Ramos (cell line): ENCODE measurements around the gene PLCB3.

Source experiments
- in situ Hi-C: fragments of 300-500 bp; cut with MboI; formaldehyde crosslinking; loops from one replicate; pipeline ENCODE4 v1.14.3; 2022; ENCODE audit warnings: low sequenced_read_pairs; ENCODE audit not compliant: unreplicated experiment

Gene PLCB3

GRCh38 chr11:64281957-64282770 is 30.8 kb downstream of the PLCB3 start:
- in situ Hi-C loops: no loop called here

GRCh38 chr11:64283092-64283491 is 31.8 kb downstream of the PLCB3 start:
- in situ Hi-C loops: no loop called here

- in situ Hi-C loops: no loop called here
These were observed 33.0 kb downstream of the PLCB3 start, which contains the start of gene BAD for GRCh38 chr11:64284048-64284961. Gene BAD, minus strand, starts transcription at chr11:64284665. Its CDS starts 297 bp downstream, at chr11:64284368.

- in situ Hi-C loops: no loop called here
These were observed 33.9 kb downstream of the PLCB3 start, which contains the start of gene GPR137 for GRCh38 chr11:64284962-64285884. Gene GPR137, plus strand, starts transcription at chr11:64285848. Its CDS starts 677 bp downstream, at chr11:64286525.

GRCh38 chr11:64285885-64286800 is 34.8 kb downstream of the PLCB3 start:
- in situ Hi-C loops: no loop called here

- in situ Hi-C loops: no loop called here
These were observed 35.5 kb downstream of the PLCB3 start for GRCh38 chr11:64286801-64287159.

- in situ Hi-C loops: no loop called here
These were observed 36.5 kb downstream of the PLCB3 start for GRCh38 chr11:64287676-64288352.

- in situ Hi-C loops: no loop called here
These were observed 37.0 kb downstream of the PLCB3 start for GRCh38 chr11:64288353-64288750.

- in situ Hi-C loops: no loop called here
These were observed 37.8 kb downstream of the PLCB3 start for GRCh38 chr11:64289002-64289564.

GRCh38 chr11:64290352-64291261 is 39.3 kb downstream of the PLCB3 start:
- in situ Hi-C loops: loop anchor here (10.0 kb wide), 1 partner anchor 296 kb away; no protein-coding TSS in a partner anchor

GRCh38 chr11:64291262-64291751 is 40.0 kb downstream of the PLCB3 start, which contains the start of gene KCNK4:
Gene KCNK4, plus strand, starts transcription at chr11:64291302. Its CDS starts 1,717 bp downstream, at chr11:64293019.
- in situ Hi-C loops: loop anchor here (10.0 kb wide), 1 partner anchor 297 kb away; no protein-coding TSS in a partner anchor

- in situ Hi-C loops: loop anchor here (10.0 kb wide), 1 partner anchor 297 kb away; no protein-coding TSS in a partner anchor
These were observed 40.6 kb downstream of the PLCB3 start for GRCh38 chr11:64291752-64292459.

GRCh38 chr11:64292460-64293254 is 41.3 kb downstream of the PLCB3 start:
- in situ Hi-C loops: loop anchor here (10.0 kb wide), 1 partner anchor 298 kb away; no protein-coding TSS in a partner anchor

- in situ Hi-C loops: loop anchor here (10.0 kb wide), 1 partner anchor 300 kb away; no protein-coding TSS in a partner anchor
These were observed 43.4 kb downstream of the PLCB3 start for GRCh38 chr11:64294774-64295173.

GRCh38 chr11:64295760-64296159 is 44.4 kb downstream of the PLCB3 start:
- in situ Hi-C loops: loop anchor here (10.0 kb wide), 1 partner anchor 301 kb away; no protein-coding TSS in a partner anchor
